Astrocyte of the hippocampus (primary cell): ENCODE data around the gene KSR1.
A peak's percentile ranks its signal among the peaks of the same experiment; 100 is the strongest.

ENCODE experiments used
- DNase-seq: peaks from one replicate; pipeline ENCODE4 v3.0.0; 2011; ENCODE audit warnings: low read depth, low spot score

The KSR1 gene

GRCh38 chr17:27473190-27473747 is 17.0 kb downstream of the KSR1 start:
- DNase-seq: no peak

- no peak for DNase-seq
Measured at GRCh38 chr17:27473748-27474609, 17.7 kb downstream of the KSR1 start.

GRCh38 chr17:27475070-27475673 is 18.9 kb downstream of the KSR1 start:
- DNase-seq: no peak

DNA sequence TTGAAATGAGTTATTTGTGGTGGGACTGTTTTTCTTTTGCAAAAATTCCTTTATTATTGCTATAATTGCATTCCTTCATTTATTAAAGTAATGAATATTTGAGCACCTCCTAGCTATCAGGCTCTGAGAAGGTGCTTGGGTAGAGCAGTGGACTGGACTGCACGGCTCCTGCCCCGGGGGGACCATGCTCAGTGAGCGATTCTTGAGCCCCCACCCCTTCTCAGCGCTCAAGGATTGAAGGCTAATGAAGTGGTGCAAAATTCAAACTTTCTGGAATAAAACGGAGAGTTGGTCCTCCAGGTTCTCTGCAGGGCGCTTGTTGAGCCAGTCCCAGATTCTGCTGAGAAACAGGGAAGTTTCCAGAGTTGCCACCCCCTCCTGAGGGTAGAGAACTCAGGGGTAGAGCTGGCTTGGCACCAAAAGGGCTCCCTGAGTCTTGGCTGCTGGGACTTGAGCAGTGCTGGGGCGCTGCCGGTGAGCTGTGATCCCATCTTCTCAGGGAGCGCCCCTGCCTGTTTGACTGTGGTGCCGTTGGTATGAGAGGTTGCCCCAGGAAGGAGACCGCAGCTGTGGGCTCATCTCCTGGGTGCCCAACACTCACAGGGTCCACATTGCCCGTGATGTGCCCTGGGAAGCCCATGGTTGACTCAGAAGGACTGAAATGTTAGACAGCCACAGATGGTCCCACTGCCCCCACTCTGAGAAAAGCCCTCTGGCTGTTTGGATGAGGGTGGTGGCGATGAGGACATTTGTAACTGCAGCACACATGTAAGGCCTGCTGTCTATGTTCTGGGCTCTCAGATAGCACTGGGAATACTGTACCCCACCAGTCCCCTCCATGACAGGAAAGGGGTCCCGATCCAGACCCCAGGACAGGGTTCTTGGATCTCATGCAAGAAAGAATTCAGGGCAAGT is 20.0 kb downstream of the KSR1 start:
- no peak for DNase-seq

DNA sequence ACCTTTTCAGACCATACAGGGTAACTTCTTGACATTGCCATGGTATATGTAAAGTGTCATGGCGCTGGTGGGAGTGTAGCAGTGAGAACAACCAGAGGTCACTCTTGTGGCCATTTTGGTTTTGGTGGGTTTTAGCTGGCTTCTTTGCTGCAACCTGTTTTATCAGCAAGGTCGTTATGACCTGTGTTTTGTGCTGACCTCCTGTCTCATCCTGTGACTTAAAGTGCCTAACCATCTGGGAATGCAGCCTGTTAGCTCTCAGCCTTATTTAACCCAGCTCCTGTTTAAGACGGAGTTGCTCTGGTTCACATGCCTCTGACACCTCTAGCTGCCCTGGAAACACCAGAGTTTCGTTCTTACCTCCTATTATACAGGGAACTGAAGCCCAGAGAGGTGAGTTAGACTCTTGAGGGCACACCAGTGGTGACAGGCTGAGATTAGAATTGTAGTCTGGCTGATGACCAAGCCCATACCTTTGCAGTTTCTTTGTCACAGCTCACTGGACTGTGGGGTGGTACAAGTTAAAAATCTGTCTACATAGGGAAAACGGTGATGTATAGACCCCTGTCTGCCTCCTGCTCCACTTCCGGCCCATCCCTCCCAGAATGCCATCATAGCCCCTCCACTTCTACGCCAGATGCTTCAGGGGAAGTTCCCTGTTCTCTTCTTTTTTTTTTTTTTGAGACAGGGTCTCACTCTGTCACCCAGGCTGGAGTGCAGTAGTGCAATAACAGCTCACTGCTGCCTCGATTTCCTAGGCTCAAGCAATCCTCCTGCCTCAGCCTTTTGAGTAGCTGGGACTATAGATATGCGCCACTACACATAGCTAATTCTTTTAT is 21.0 kb downstream of the KSR1 start:
- DNase-seq: no peak

DNA sequence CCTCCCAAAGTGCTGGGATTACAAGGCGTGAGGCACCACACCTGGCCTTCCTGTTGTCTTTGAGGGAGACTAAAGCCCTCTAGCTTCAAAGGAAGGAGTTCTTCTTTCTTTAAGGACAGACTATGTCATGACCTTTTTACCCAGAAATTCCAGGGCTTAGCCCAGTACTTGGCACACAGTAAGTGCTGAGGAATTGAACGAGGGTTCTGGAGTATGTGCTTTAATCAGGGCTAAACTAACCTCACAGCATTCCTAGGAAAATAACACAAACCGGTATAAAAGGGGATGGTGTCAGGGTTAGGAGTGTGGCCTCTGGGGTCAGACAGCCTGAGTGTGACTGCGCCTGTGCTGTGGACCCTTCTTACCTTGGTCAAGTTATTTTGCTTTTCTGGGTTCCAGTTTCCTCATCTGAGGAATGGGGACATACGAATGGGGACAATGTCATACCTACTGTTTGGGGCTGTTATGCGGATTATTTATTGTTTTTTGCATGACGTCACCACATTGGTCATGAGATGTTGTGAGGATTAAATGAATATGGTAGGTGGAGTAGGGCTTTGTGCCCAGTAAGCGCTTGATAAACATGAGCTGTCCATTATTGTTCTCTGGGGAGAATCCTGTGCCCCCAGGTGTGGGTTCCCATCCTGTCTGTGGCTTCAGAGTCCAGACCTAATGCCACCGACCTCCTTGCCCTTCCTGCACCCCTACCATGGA is 21.9 kb downstream of the KSR1 start:
- no peak for DNase-seq

GRCh38 chr17:27478901-27479538 is 22.8 kb downstream of the KSR1 start:
- no peak for DNase-seq

DNA sequence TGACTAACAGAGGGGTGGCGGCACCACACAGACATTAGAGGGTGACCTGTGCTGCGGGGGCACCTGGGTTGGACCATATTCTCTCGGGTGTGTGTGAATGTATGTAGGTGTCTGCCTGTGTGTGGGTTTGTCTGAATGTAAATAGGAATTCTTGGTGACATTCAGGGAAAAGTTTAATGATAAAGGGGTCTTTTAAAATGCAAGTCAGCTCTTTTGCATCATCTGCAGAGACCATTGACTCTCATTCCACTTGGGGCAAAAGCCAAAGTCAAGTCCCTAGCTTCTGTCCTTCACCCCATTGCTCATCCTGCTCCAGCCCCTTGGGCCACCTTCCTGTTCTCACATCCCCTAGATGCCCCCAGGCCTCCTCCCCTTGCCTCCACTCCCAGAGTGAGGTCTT is 23.6 kb downstream of the KSR1 start:
- no peak for DNase-seq

DNA sequence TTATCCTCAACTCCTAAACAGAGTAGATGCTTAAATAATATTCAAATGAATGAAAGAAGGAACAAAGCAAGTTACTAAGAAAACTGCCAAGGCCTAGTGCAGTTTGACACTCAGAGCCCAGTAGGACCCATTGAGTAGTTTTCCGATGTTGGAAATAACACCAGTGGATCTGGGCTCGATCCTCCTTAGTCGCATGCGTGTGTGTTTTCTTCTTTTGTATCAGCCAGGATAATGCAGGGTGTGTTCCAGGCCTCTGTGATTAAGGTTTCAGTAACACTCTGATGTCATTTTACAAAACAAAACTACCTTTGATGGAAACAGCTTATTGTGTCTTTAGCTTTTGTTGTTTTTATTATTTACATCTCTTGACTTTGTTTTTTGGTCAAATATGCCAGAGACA is 24.5 kb downstream of the KSR1 start:
- no peak for DNase-seq

GRCh38 chr17:27481327-27481726 is 25.1 kb downstream of the KSR1 start:
- no peak for DNase-seq

DNA sequence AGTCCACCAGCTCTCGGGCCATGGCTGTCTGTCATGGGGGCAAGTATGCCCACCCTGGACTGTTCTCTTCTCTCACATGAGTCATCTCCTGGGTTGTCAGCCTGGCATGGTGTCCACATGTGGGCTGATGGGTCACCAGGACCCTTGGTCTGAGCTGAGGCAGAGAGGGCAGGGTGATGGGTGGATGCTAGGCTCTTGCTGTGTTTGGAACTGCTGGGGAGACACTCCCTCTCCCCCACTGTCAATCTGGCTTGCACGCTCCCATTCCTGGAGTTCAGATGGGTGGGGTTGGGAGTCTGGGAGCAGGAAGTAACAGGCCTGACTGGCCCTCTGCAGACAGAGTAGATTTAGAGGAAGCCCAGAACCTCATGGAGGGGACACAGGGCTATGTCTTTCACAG is 28.9 kb downstream of the KSR1 start:
- DNase-seq: no peak

- DNase-seq: no peak
Measured at GRCh38 chr17:27485716-27486495, 29.7 kb downstream of the KSR1 start.

- no peak for DNase-seq
Measured at GRCh38 chr17:27486741-27487140, 30.5 kb downstream of the KSR1 start.

DNA sequence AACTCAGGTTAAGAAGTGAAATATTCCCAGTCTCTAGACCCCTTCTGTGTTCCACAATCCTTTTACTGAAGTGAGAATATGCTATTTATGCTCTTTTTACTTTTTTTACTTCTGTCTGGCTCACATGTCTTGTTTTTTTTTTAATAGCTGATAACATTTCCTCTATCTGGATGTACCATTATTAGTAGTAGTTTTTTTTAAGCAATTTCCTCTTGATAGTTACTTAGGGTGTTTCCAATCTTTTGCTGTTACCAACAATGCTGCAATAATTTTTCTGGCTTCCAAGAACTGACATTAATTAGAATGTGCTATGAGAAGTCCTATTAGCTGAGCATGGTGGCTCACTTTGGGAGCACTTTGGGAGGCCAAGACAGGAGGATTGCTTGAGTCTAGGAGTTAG is 32.0 kb downstream of the KSR1 start:
- DNase-seq: no peak

DNA sequence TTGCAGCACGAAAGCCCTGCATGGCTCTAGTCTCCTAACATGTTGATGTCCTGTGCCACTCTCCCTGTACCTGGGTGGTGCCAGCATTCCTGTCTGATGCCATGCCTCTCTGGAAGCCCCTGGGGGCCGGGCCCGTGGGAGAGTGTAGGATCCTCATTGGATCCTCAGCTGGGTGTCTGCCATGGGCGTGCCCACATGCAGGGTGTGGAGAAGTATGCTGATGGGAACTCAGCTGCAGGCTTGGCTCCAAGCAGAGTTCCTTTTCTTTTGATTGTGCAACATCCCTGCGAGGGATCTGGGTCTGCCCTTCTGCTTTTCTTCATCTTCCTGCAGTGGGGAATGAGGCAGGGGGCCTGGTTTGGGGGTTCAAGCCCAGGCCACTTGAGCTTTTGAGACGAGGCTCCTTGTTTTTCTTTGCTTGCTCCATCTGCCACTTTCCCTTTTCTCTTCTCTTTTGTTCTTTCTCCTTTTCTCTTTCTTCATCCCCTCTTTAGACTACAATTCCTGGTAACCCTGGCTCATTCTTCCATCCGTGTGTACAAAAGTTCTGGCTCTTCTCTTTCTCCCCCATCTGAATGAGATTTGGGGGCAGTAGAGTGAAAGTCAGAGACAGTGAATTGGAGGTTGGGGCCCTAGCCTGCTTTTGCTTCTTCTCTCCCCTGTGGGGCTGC is 32.9 kb downstream of the KSR1 start:
- DNase-seq: peak; percentile 52

DNA sequence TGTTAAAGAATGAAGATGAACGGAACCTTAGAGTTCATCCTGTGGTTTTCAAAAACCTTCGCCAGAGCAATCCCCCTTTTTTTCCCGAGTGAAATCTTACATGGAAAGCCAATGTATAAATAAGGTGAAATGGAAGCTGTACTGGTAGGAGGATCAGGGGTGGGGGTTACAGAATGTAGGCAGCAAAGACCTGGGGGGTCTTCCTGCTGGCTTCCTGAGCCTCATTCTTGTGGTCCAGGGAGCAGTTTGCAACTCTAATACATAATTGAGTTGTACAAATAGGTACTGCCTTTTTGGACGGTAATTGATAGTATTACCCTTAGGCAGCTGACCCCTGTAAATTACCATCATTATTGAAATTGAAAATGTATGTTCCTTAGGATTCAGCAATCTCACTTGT is 34.1 kb downstream of the KSR1 start:
- DNase-seq: no peak

DNA sequence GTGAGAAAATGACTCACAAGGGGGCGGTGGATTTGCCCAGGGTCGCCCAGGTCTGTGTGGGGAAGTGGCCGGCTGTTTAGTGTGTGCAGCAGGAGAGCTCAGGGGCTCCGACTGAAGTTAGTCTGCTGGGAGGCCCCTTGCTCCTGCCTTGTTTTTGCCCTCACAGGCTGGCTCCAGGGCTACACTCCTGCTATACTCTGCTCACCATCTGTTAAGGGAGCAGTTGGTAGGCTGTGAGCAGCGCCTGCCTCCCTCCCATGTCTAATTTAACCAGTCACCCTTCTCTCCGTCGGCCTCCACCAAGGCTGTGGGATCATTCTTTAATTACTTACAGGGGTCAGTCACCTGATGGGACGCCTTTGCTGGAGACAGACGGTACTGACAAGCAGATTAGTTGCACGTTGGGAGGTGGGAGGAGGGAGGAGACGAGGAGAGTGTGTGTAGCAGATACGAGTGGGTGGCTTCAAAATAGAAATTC is 35.5 kb downstream of the KSR1 start:
- DNase-seq: no peak

- DNase-seq: no peak
Measured at GRCh38 chr17:27492470-27492869, 36.2 kb downstream of the KSR1 start.
